NCI-H2107 treated with DMSO at 0.1 percent for 48 hours (cell line): Measurements from ENCODE around the gene ZBTB40.

ENCODE experiments used
- DNase-seq: peaks from one replicate; lab custom pipeline; 2025; ENCODE audit not compliant: unreplicated experiment; lab: John Stamatoyannopoulos, UW

ZBTB40 gene

DNA sequence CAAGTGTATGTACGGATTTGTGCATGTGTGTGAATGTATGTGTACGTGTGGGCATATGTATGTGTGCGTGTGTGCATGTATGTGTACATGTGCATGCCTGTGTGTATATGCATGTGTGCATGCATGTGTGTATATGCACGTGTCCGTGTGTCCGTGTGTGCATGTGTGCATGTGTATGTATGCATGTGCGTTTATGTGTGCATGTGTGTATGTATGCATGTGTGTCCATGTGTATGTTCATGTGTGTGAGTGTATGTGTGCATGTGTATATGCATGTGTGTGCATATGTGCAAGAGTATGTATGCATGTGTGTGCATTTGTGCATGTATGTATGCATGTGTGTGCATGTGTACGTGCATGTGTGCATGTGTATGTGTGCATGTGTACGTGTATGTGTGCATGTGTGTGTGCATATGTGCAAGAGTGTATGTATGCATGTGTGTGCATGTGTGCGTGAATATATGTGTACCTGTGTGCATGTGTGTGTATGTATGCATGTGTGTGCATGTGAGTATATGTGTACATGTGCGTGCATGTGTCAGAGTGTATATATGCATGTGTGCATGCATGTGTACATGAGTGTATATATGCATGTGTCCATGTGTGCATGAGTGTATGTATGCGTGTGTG, 127.2 kb downstream of the ZBTB40 start:
- DNase-seq: no peak

DNA sequence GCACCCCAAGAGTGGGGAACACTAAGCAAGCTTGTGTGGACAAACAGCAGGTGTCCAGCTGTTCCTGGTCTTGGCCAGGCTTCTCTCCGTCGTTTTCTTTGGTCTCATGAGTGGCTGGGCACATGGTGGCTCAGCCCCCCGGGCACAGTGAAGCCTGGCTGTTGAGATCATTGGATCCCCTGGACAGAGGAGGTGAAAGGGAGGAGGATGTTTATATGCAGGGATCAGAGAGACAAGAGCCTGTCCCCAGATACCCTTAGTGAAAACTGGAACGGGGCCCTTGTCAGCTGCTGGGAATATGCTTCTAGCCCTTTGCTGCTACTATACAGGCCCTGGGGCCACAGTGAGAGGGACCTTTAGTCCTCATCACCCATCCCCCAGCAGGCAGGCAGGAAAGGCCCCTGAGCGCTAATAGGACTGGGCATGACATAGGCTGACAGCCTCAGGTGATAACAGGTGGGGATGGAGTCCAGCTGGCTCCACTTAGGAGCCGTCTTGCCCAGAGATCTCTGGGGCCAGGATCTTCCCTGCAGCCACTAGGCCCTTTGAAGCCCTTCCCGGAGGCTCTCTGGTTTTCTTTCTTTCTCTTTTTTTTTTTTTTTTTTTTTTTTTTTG, 128.0 kb downstream of the ZBTB40 start:
- no peak for DNase-seq
